ENCODE data around the gene UBAC1.

The UBAC1 gene

GRCh38 chr9:135927195-135928013, 33.8 kb downstream of the UBAC1 start:
- DNase-seq (ENCODE audit: extremely low read depth, insufficient read length) = no peak
- Histone ChIP-seq H3K27me3 (replicated peaks; ENCODE audit: control insufficient read depth, insufficient read depth, low read length) (no peaks in the 10 kb centered on the region), H3K4me3 (replicated peaks; ENCODE audit: low read depth, low read length) (no peak overlapping the region), H3K36me3 (ENCODE audit: control insufficient read depth, insufficient read depth, low read length) (peaks cover 6% of the 10 kb centered on the region)
- no peak for TF ChIP-seq CTCF (IDR thresholded peaks at IDR 0.05; ENCODE audit: insufficient read depth, low read length, poor library complexity, severe bottlenecking)

- TF ChIP-seq CTCF (IDR thresholded peaks at IDR 0.05; ENCODE audit: insufficient read depth, low read length, poor library complexity, severe bottlenecking) = no peak
- no peak overlapping the region for H3K4me3 ChIP-seq (replicated peaks; ENCODE audit: low read depth, low read length)
- H3K36me3 ChIP-seq (ENCODE audit: control insufficient read depth, insufficient read depth, low read length) = peaks cover 6% of the 10 kb centered on the region
- H3K27me3 ChIP-seq (replicated peaks; ENCODE audit: control insufficient read depth, insufficient read depth, low read length) = no peaks in the 10 kb centered on the region
- no peak for DNase-seq (ENCODE audit: extremely low read depth, insufficient read length)
Observed at GRCh38 chr9:135926402-135927194, 34.6 kb downstream of the UBAC1 start.

GRCh38 chr9:135925496-135926133, 35.6 kb downstream of the UBAC1 start:
- no peaks in the 10 kb centered on the region for H3K36me3 ChIP-seq (ENCODE audit: control insufficient read depth, insufficient read depth, low read length)
- DNase-seq (ENCODE audit: extremely low read depth, insufficient read length) = no peak
- no peak for TF ChIP-seq CTCF (IDR thresholded peaks at IDR 0.05; ENCODE audit: insufficient read depth, low read length, poor library complexity, severe bottlenecking)
- H3K4me3 ChIP-seq (replicated peaks; ENCODE audit: low read depth, low read length) = no peak overlapping the region
- no peaks in the 10 kb centered on the region for H3K27me3 ChIP-seq (replicated peaks; ENCODE audit: control insufficient read depth, insufficient read depth, low read length)

GRCh38 chr9:135924628-135925338, 36.4 kb downstream of the UBAC1 start:
- no peak for DNase-seq (ENCODE audit: extremely low read depth, insufficient read length)
- Histone ChIP-seq H3K36me3 (ENCODE audit: control insufficient read depth, insufficient read depth, low read length) (no peaks in the 10 kb centered on the region), H3K27me3 (replicated peaks; ENCODE audit: control insufficient read depth, insufficient read depth, low read length) (no peaks in the 10 kb centered on the region), H3K4me3 (replicated peaks; ENCODE audit: low read depth, low read length) (no peak overlapping the region)
- TF ChIP-seq CTCF (IDR thresholded peaks at IDR 0.05; ENCODE audit: insufficient read depth, low read length, poor library complexity, severe bottlenecking) = peak; percentile 24

- DNase-seq (ENCODE audit: extremely low read depth, insufficient read length) = no peak
- TF ChIP-seq CTCF (IDR thresholded peaks at IDR 0.05; ENCODE audit: insufficient read depth, low read length, poor library complexity, severe bottlenecking) = no peak
- Histone ChIP-seq H3K4me3 (replicated peaks; ENCODE audit: low read depth, low read length) (no peak overlapping the region), H3K36me3 (ENCODE audit: control insufficient read depth, insufficient read depth, low read length) (no peaks in the 10 kb centered on the region), H3K27me3 (replicated peaks; ENCODE audit: control insufficient read depth, insufficient read depth, low read length) (no peaks in the 10 kb centered on the region)
Observed at GRCh38 chr9:135923508-135923907, 37.7 kb downstream of the UBAC1 start.

Data from GM06990 (cell line).